COLO829 (cell line): ENCODE measurements around the gene CARD9.

Experiments
- DNase-seq: peaks from one replicate; pipeline ENCODE4 v3.0.0; 2012; ENCODE audit warnings: low spot score

Gene CARD9

GRCh38 chr9:136380381-136380780, 6.9 kb upstream of the CARD9 start:
- DNase-seq = no peak

- DNase-seq = no peak
Measured at GRCh38 chr9:136379891-136380290, 6.4 kb upstream of the CARD9 start.

- DNase-seq = no peak
Measured at GRCh38 chr9:136379401-136379800, 5.9 kb upstream of the CARD9 start.

GRCh38 chr9:136379003-136379287, 5.5 kb upstream of the CARD9 start:
- no peak for DNase-seq

- no peak for DNase-seq
Measured at GRCh38 chr9:136378170-136379002, 4.9 kb upstream of the CARD9 start.

GRCh38 chr9:136377341-136378169, 4.1 kb upstream of the CARD9 start:
- DNase-seq = no peak

- no peak for DNase-seq
Measured at GRCh38 chr9:136376457-136376856, 3.0 kb upstream of the CARD9 start.

GRCh38 chr9:136375096-136375495, 1.6 kb upstream of the CARD9 start:
- no peak for DNase-seq

- DNase-seq = no peak
Measured at GRCh38 chr9:136374183-136374575, 710 bp upstream of the CARD9 start.

GRCh38 chr9:136372561-136373299, 739 bp downstream of the CARD9 start:
- no peak for DNase-seq

GRCh38 chr9:136372006-136372405, 1.5 kb downstream of the CARD9 start:
- DNase-seq = no peak

GRCh38 chr9:136371533-136371880, 2.0 kb downstream of the CARD9 start:
- DNase-seq = no peak

GRCh38 chr9:136370687-136371532, 2.6 kb downstream of the CARD9 start:
- no peak for DNase-seq

- no peak for DNase-seq
Measured at GRCh38 chr9:136370037-136370436, 3.4 kb downstream of the CARD9 start.

- no peak for DNase-seq
Measured at GRCh38 chr9:136368190-136368589, 5.3 kb downstream of the CARD9 start.

GRCh38 chr9:136367296-136368145, 5.9 kb downstream of the CARD9 start:
- DNase-seq = no peak

- no peak for DNase-seq
Measured at GRCh38 chr9:136366826-136367225, 6.6 kb downstream of the CARD9 start.

- DNase-seq = no peak
Measured at GRCh38 chr9:136365775-136366222, 7.7 kb downstream of the CARD9 start.

- DNase-seq = no peak
Measured at GRCh38 chr9:136364942-136365774, 8.3 kb downstream of the CARD9 start.
